Fibroblast of lung (primary cell): ENCODE data around the gene NEU2. TPM values are rescaled to one million over a fixed set of nuclear protein-coding genes. Genes with fewer than 3 reads are reported as not detected.

Experiments
- DNase-seq, 2 donors: peaks; one replicate each; pipeline versions ENCODE4 v3.0.0 to v3.0.0-alpha.2; 2010; ENCODE audit warnings: low read depth in 2 of 2
- H2AFZ ChIP-seq: 2 replicates; pipeline ENCODE4 v1.5.1; 2012; ENCODE audit warnings: low read length, control low read depth, inconsistent platforms
- H3K27ac ChIP-seq: 2 replicates; pipeline ENCODE4 v1.5.1; 2011; ENCODE audit warnings: low read length, control low read depth; ENCODE audit not compliant: insufficient read depth
- H3K27me3 ChIP-seq: 2 replicates; pipeline ENCODE4 v1.5.1; 2011; ENCODE audit warnings: mild to moderate bottlenecking, low read length; ENCODE audit not compliant: control insufficient read depth, insufficient read depth
- H3K36me3 ChIP-seq: 2 replicates; pipeline ENCODE4 v1.5.1; 2011; ENCODE audit warnings: low read length; ENCODE audit not compliant: control insufficient read depth, insufficient read depth
- H3K4me1 ChIP-seq: 2 replicates; pipeline ENCODE4 v1.5.1; 2011; ENCODE audit warnings: low read length; ENCODE audit not compliant: control insufficient read depth, insufficient read depth; ENCODE audit errors: extremely low read depth
- H3K4me2 ChIP-seq: 2 replicates; pipeline ENCODE4 v1.5.1; 2011; ENCODE audit warnings: low read length, control low read depth; ENCODE audit not compliant: insufficient read depth; ENCODE audit errors: extremely low read depth
- H3K4me3 ChIP-seq, 4 experiments: fragments of 200-600 bp in 1 of 4; sonication (generic) in 1 of 4; replicated peaks in 1 of 4; 2 replicates each; pipeline ENCODE4 v1.5.1; 2011 to 2016; ENCODE audit warnings: low read length in 4 of 4, low read depth in 3 of 4, mild to moderate bottlenecking in 3 of 4, control low read depth in 2 of 4, inconsistent platforms in 1 of 4, mixed read lengths in 1 of 4; ENCODE audit not compliant: insufficient read depth in 1 of 4; ENCODE audit errors: control extremely low read depth in 1 of 4
- H3K79me2 ChIP-seq: 2 replicates; pipeline ENCODE4 v1.5.1; 2012; ENCODE audit warnings: mild to moderate bottlenecking, low read length, inconsistent platforms; ENCODE audit not compliant: control insufficient read depth, insufficient read depth
- H3K9ac ChIP-seq: 2 replicates; pipeline ENCODE4 v1.5.1; 2011; ENCODE audit warnings: mild to moderate bottlenecking, low read length, control low read depth; ENCODE audit not compliant: insufficient read depth
- H3K9me3 ChIP-seq: 2 replicates; pipeline ENCODE4 v1.5.1; 2012; ENCODE audit warnings: low read depth, low read length; ENCODE audit not compliant: control insufficient read depth, insufficient read depth
- H4K20me1 ChIP-seq: 2 replicates; pipeline ENCODE4 v1.5.1; 2011; ENCODE audit warnings: low read length; ENCODE audit not compliant: control insufficient read depth, insufficient read depth; ENCODE audit errors: extremely low read depth
- EZH2 ChIP-seq: IDR thresholded peaks from 2 replicates; pipeline ENCODE4 v1.5.1; 2012; ENCODE audit warnings: low read length, control low read depth, mild to moderate bottlenecking; ENCODE audit errors: missing control alignments
- polyA plus RNA-seq, 2 donors: library from polyadenylated mRNA; depleted of rRNA in 1 of 2; stranded (reverse) in 1 of 2; unstranded in 1 of 2; fragments of >200 nt; gene quantifications; 2 replicates each; pipeline ENCODE4 v1.2.1, GENCODE V29; 2011 to 2012; ENCODE audit warnings: missing spikeins in 1 of 2
- total RNA-seq: library from RNA; depleted of rRNA; stranded (reverse); fragments of >200 nt; gene quantifications from 2 replicates; pipeline ENCODE4 v1.2.1, GENCODE V29; 2014
- TF ChIP-seq, protein P1 (sequence below), 2 donors: IDR thresholded peaks in 1 of 2; conservative IDR thresholded peaks in 1 of 2; 1 replicate in 1 of 2; 2 replicates in 1 of 2; pipeline ENCODE4 v1.5.1; 2011 to 2012; ENCODE audit warnings: low read length in 2 of 2, control low read depth in 1 of 2, inconsistent platforms in 1 of 2, low read depth in 1 of 2, mild to moderate bottlenecking in 1 of 2

The NEU2 gene
- total and polyA plus RNA-seq, 2 donors (not counting 1 experiment from before 2014, with no cell fraction given) = not detected

DNA sequence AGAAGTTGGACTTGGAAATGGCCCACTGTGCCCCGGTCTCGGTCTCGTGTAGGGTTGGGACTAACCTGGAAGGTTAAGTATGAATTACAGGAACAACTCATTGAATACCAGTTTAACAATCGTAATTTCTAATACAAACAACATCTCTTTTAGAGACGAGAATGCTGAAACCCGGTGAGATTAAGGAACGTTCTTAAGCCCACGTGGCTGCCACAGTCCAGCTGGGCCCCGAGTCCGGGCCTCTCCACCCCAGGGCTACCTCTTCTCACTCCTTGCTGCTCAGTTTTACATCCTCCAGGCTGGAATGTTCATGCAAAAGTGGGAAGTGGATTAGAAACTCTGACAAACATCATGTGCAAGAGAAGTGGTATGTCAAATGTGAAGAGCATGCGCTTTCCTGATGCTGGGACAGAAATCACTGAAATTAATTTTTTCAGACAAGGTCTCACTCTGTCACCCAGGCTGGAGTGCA is 48.8 kb upstream of the NEU2 start:
- DNase-seq = no peak
- Histone ChIP-seq H3K79me2 (no peaks in the 10 kb centered on the region), H3K9ac (no peak overlapping the region), H3K27me3 (no peaks in the 10 kb centered on the region), H3K9me3 (no peaks in the 10 kb centered on the region), H3K27ac (no peak overlapping the region), H3K4me3 (no peak overlapping the region), H4K20me1 (no peaks in the 10 kb centered on the region), H3K4me2 (no peak overlapping the region), H3K36me3 (no peaks in the 10 kb centered on the region), H2AFZ (no peak overlapping the region), H3K4me1 (peaks cover 14% of the 10 kb centered on the region)
- no peak for TF ChIP-seq EZH2
- TF ChIP-seq, protein P1, sequence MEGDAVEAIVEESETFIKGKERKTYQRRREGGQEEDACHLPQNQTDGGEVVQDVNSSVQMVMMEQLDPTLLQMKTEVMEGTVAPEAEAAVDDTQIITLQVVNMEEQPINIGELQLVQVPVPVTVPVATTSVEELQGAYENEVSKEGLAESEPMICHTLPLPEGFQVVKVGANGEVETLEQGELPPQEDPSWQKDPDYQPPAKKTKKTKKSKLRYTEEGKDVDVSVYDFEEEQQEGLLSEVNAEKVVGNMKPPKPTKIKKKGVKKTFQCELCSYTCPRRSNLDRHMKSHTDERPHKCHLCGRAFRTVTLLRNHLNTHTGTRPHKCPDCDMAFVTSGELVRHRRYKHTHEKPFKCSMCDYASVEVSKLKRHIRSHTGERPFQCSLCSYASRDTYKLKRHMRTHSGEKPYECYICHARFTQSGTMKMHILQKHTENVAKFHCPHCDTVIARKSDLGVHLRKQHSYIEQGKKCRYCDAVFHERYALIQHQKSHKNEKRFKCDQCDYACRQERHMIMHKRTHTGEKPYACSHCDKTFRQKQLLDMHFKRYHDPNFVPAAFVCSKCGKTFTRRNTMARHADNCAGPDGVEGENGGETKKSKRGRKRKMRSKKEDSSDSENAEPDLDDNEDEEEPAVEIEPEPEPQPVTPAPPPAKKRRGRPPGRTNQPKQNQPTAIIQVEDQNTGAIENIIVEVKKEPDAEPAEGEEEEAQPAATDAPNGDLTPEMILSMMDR (conservative IDR thresholded peaks at IDR 0.05 in 1 of 2, IDR thresholded peaks at IDR 0.05 in 1 of 2; ENCODE audit: low read depth in 1 of 2, low read length in 2 of 2) = no peak

DNA sequence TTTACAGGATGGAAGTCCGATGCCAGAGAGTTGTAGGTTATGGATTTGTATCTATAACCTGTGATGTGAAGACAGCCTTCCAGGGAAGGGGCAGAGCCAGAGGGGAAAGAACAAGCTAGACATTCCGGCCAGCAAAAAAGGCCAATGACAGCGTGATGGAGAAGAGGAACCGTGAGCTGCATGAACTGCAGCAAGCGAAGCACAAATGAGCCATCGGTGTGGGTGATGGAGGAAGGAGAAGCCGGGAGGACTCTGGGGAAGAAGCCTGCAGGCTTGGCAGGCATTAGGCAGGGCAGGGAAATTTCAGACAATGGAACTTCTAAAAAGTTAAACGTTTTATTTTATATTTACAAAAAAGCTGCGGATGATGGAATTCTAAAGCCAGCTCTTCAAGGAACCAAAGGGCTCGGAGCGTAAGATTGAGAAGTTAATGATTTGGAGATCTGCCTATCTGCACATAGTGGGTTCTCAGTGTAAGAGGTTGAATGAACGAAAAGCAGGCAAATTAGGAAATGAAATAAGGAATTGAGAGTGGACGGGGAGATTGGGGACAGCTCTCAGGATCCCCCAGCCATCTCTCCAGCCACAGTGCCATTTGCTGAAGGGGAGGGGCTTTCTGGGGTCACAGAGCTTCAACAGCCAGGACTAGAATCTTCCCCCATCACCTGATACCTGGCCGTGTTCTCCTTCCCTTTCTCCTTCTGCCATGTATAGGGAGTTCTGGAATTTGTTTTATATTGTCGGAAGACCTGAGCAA is 47.8 kb upstream of the NEU2 start:
- DNase-seq = no peak
- no peak for TF ChIP-seq EZH2
- TF ChIP-seq, protein P1 (conservative IDR thresholded peaks at IDR 0.05 in 1 of 2, IDR thresholded peaks at IDR 0.05 in 1 of 2; ENCODE audit: low read depth in 1 of 2, low read length in 2 of 2) = no peak
- no peak overlapping the region for H3K27ac ChIP-seq

DNA sequence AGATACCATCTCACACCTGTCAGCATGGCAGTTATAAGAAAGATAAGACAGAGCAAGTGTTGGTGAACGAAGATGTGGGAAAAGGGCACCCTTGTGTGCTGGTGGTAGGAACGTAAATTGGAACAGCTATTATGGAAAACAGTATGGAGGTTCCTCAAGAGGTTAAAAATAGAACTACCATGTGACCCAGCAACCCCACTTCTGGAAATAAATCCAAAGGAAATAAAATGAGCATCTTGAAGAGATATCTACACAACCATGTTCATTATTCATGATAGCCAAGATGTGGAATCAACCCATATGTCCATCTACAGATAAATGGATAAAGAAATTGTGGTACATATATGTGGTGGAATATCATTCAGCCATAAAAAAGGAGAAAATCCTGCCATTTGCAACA is 46.3 kb upstream of the NEU2 start:
- H3K4me2 ChIP-seq = no peak overlapping the region
- H3K36me3 ChIP-seq = no peaks in the 10 kb centered on the region
- H3K79me2 ChIP-seq = no peaks in the 10 kb centered on the region
- H3K4me3 ChIP-seq = no peak overlapping the region
- DNase-seq = no peak
- no peaks in the 10 kb centered on the region for H3K9me3 ChIP-seq
- no peak overlapping the region for H3K27ac ChIP-seq
- no peak overlapping the region for H3K9ac ChIP-seq
- no peaks in the 10 kb centered on the region for H4K20me1 ChIP-seq
- H3K27me3 ChIP-seq = no peaks in the 10 kb centered on the region
- peaks cover 8% of the 10 kb centered on the region for H3K4me1 ChIP-seq
- H2AFZ ChIP-seq = no peak overlapping the region
- no peak for TF ChIP-seq EZH2
- TF ChIP-seq, protein P1 (conservative IDR thresholded peaks at IDR 0.05 in 1 of 2, IDR thresholded peaks at IDR 0.05 in 1 of 2; ENCODE audit: low read depth in 1 of 2, low read length in 2 of 2) = no peak

More for the DNA sequence above, 47.8 kb upstream of the NEU2 start:
- H3K27me3 ChIP-seq = no peaks in the 10 kb centered on the region
- H3K36me3 ChIP-seq = no peaks in the 10 kb centered on the region
- H3K9me3 ChIP-seq = no peaks in the 10 kb centered on the region
- H3K79me2 ChIP-seq = no peaks in the 10 kb centered on the region
- H3K4me2 ChIP-seq = no peak overlapping the region
- no peaks in the 10 kb centered on the region for H4K20me1 ChIP-seq
- H3K4me1 ChIP-seq = peaks cover 14% of the 10 kb centered on the region
- no peak overlapping the region for H2AFZ ChIP-seq
- no peak overlapping the region for H3K4me3 ChIP-seq
- H3K9ac ChIP-seq = no peak overlapping the region
